ENCODE data around the gene CCL16. TPM values are rescaled to one million over a fixed set of nuclear protein-coding genes. Genes with fewer than 3 reads are reported as not detected.

CCL16 gene
- total RNA-seq, 2 donors from 2014 or later = not detected

- Histone ChIP-seq H3K27ac (no peak overlapping the region), H3K9me3 (no peaks in the 10 kb centered on the region), H3K4me3 (no peak overlapping the region), H3K27me3 (replicated peaks; ENCODE audit: insufficient read depth) (no peaks in the 10 kb centered on the region), H3K4me1 (replicated peaks) (no peaks in the 10 kb centered on the region), H3K36me3 (no peaks in the 10 kb centered on the region)
- TF ChIP-seq POLR2A (IDR thresholded peaks at IDR 0.05) (no peak), POLR2AphosphoS5 (IDR thresholded peaks at IDR 0.05) (no peak)
- TF ChIP-seq, protein P1, sequence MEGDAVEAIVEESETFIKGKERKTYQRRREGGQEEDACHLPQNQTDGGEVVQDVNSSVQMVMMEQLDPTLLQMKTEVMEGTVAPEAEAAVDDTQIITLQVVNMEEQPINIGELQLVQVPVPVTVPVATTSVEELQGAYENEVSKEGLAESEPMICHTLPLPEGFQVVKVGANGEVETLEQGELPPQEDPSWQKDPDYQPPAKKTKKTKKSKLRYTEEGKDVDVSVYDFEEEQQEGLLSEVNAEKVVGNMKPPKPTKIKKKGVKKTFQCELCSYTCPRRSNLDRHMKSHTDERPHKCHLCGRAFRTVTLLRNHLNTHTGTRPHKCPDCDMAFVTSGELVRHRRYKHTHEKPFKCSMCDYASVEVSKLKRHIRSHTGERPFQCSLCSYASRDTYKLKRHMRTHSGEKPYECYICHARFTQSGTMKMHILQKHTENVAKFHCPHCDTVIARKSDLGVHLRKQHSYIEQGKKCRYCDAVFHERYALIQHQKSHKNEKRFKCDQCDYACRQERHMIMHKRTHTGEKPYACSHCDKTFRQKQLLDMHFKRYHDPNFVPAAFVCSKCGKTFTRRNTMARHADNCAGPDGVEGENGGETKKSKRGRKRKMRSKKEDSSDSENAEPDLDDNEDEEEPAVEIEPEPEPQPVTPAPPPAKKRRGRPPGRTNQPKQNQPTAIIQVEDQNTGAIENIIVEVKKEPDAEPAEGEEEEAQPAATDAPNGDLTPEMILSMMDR (IDR thresholded peaks at IDR 0.05) = no peak
- 91% methylated on average over 5 of the region's 5 CpGs for WGBS
- DNase-seq (ENCODE audit: low spot score) = no peak
- intact Hi-C loops (cut with DNase I) = no loop called here
These were observed 45.2 kb downstream of the CCL16 start for GRCh38 chr17:35936063-35936462.

GRCh38 chr17:35934760-35935159 lies 46.5 kb downstream of the CCL16 start:
- H3K36me3 ChIP-seq = no peaks in the 10 kb centered on the region
- WGBS = 81% methylated on average over 10 of the region's 10 CpGs
- H3K4me3 ChIP-seq = no peak overlapping the region
- H3K9me3 ChIP-seq = no peaks in the 10 kb centered on the region
- no peak for DNase-seq (ENCODE audit: low spot score)
- intact Hi-C loops (cut with DNase I) = no loop called here
- H3K27ac ChIP-seq = no peak overlapping the region
- no peaks in the 10 kb centered on the region for H3K27me3 ChIP-seq (replicated peaks; ENCODE audit: insufficient read depth)
- TF ChIP-seq, protein P1 (IDR thresholded peaks at IDR 0.05) = no peak
- no peak for TF ChIP-seq POLR2AphosphoS5 (IDR thresholded peaks at IDR 0.05)
- no peaks in the 10 kb centered on the region for H3K4me1 ChIP-seq (replicated peaks)

DNA sequence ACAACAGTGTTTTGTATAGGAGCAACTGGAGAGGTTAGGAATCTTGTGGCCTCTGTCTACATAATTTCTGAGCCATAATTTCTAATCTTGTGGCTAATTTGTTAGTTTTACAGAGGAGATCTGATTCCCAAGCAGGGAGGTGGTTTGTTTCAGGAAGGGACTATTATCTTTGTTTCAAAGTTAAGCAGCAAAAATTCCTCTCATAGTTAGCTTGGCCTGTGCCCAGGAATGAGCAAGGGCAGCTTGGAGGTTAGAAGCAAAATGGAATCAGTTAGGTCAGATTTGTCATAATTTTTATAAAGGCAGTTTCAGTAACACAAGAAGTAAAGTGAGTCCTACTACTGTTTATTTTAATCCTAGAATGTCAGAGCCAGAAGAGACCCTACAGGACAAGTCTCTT lies 48.7 kb downstream of the CCL16 start:
- DNase-seq (ENCODE audit: low spot score) = no peak
- TF ChIP-seq, protein P1 (IDR thresholded peaks at IDR 0.05) = no peak
- TF ChIP-seq POLR2A (IDR thresholded peaks at IDR 0.05) (no peak), POLR2AphosphoS5 (IDR thresholded peaks at IDR 0.05) (no peak)
- no peaks in the 10 kb centered on the region for H3K36me3 ChIP-seq

GRCh38 chr17:35931794-35932425 lies 49.4 kb downstream of the CCL16 start:
- Histone ChIP-seq H3K4me1 (replicated peaks) (no peaks in the 10 kb centered on the region), H3K27me3 (replicated peaks; ENCODE audit: insufficient read depth) (no peaks in the 10 kb centered on the region), H3K36me3 (no peaks in the 10 kb centered on the region), H3K4me3 (no peak overlapping the region), H3K9me3 (no peaks in the 10 kb centered on the region), H3K27ac (no peak overlapping the region)
- DNase-seq (ENCODE audit: low spot score) = no peak
- WGBS = 66% methylated on average over 6 of the region's 6 CpGs
- intact Hi-C loops (cut with DNase I) = no loop called here
- TF ChIP-seq POLR2A (IDR thresholded peaks at IDR 0.05) = no peak
- TF ChIP-seq, protein P1 (IDR thresholded peaks at IDR 0.05) = no peak
- TF ChIP-seq POLR2AphosphoS5 (IDR thresholded peaks at IDR 0.05) = no peak

More for the DNA sequence above, 48.7 kb downstream of the CCL16 start:
- no peaks in the 10 kb centered on the region for H3K9me3 ChIP-seq
- intact Hi-C loops (cut with DNase I) = no loop called here
- H3K4me3 ChIP-seq = no peak overlapping the region
- H3K27ac ChIP-seq = no peak overlapping the region
- no peaks in the 10 kb centered on the region for H3K27me3 ChIP-seq (replicated peaks; ENCODE audit: insufficient read depth)
- no peaks in the 10 kb centered on the region for H3K4me1 ChIP-seq (replicated peaks)
